Pons (tissue), 1 donor: ENCODE measurements around the gene GOLGA7B.

ENCODE experiments used
- DNase-seq: peaks from one replicate; pipeline ENCODE4 v3.0.0-alpha.2; 2016; ENCODE audit warnings: low spot score

The GOLGA7B gene

DNA sequence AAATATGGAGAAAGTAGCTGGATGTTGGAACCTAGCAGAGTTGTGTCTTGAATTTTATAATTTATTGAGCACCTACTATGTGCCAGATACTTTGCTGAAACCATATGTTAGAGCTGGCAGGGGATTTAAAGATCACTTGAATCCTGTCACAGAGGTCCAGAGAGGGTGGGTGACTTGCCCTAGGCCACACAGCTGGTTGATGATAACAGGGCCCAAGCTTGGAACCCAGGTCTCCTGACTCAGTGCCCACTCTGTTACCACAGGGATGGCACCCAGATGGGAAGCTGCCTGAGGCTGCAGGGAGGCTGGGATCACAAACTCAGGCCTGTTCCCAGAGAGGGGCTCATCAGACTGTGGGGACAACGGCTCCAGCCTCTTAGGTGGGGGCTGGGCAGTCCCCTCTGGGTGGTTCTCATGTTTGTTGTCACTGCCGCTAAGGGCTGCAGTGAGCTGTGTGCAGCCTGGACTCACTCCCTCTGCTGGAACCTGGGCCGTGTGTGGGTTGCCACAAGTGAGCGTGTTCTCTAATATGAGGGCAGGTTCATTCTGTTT is 18.6 kb downstream of the GOLGA7B start:
- no peak for DNase-seq

DNA sequence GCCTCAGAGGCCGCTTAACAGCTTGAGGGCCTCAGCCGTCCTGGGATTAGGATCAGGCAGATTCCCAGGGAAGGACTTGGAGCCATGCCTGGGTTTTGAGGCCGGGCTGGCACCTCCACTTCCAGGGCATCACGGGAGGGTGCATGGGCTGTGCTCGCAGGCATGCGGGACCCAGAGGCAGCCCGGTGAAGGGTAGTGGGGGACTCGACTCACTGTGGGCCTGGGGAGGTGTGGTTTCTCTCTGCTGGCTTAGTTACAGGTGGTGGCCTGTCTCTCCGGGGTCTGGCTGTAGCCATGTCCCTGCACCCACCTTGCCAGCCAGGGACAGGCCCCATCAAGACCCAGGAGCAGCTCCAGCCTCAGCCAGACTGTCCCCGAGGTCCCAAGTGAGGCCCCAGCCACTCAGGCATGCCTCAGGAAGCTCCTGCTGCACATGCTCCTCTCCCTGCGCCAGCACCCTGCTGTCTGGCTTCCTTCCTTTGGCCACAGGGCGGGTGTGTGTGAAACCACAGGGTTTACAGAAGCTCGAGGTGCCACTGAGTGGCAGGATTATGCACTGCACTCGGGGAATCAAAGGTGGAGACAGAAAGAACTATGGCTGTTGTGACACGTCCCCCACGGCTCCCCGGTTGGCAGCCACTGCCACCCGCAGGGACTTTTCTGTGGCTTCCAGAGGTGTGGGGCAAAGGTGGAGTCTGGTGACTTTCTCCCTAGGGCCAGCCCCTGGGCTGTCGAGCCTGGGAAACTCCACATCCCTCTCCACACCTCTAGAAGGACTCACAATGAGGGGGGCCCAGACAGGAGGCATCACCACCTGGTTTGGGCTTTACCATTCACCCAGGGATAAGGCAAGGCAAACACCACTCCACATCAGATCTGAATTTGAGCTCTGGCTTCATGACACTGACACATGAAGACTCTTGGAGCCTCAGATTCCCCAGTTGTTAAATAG is 19.7 kb downstream of the GOLGA7B start:
- peak; percentile 85 for DNase-seq

DNA sequence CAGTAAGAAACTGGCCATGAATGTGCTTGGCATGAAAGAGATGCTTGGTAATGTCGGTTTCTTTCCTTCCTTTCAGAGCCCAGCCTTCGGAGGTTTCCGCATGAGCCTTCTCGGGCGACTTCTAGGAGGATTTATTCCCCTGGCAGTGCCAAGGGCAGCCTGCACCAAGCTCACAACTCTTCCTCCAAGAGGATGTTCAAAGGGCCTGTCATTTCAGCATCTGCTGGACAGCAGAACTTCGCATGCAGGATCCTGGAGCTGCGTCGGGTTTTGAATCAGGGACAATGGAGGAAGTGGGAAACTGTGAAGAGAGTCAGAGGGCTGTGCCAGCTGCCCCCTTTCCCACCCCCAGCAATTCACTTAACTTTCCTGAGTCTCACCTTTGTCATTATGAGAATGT is 21.3 kb downstream of the GOLGA7B start:
- no peak for DNase-seq

DNA sequence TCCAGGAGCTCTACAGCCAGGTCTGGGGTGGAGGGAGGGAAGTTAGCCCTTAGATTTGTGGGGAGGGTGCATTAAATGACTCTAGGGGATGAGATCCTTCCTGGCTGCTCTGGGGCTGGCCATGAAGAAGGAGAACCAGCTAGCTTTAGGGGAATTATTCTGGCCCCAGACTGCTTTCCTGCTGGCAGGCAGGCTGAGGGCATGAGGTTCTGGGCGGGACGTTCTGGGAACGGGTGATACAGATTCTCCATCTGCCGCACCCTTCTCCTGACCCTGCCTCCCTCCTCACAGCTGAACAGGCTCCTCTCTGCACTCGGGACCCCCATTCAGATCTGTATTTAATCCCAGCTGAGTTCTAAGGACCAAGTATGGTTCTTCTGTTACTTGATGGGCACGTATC is 23.9 kb downstream of the GOLGA7B start:
- no peak for DNase-seq

DNA sequence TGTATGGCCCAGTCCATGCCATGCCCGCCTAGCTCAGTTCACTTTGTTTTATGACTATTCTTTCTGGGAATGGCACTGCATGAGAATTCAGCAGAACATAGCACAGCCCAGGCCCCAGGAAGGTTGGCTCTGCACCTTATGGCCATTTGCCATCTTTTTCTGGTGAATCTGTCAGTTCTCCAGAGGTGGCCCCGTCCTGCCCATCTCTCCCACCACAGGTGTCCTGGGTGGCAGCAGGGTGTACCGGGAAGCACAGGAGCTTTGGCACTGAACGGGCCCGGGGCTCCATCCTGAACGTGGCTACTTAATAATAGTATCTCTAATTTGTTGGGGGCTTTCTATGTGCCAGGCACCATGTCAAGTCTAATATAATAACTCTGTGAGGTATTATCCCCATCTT is 24.7 kb downstream of the GOLGA7B start:
- DNase-seq = no peak

DNA sequence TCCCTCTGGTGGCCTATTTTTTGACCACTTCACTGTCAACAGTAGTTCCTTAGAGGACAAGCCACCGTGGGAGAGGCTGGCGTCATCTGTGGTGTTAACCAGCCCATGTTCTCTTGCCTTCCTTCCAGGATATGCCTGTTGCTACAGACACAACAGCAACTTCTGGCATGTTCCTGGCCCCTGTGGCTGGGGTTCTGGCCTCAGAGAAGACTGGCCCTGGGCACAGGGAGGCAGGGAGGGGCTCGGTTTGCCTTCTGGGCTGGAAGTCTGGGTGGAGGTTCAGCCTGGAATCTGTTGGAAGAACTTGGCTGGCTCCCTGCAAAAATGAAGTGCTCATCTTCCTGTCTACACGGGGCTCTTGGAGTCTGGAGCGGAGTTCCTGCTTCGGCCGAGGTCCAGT is 25.7 kb downstream of the GOLGA7B start:
- no peak for DNase-seq

DNA sequence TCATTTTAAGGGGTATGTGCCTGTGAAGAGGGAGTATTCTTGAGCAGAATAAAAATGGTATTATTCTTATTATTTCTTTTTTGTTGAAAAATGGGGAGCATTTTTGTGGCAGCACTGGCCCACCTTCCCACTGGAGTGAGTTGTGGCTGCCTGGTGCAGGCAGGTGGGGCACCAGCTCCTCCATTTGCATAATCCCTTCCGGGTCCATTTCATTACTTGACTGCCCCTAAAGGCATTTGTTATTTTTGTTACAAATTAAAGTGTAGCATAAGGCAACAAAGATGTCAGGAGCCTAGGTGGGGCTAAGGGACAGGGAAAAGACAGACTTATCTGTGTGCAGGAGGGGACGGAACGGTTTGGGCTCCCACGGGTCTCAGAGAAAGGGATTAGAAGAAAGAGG is 26.8 kb downstream of the GOLGA7B start:
- DNase-seq = no peak

DNA sequence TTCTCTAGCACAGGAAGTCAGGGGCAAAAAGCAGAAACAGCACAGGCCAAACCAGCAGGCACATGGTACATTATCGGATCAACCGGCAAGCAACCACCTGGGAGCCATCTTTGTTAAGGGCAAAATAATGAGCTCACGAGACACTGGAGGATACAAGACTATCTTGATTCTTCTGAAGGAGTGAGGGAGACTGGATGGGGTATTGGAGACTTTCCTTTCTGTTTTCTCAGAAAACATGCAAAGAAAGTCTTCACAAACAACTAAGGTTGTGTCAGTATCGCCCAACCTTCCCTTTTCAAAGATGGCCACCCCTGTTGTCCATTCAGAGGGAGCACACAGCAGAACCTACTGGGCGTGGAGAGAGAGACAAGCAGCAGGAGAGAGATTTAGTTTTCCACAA is 29.6 kb downstream of the GOLGA7B start:
- no peak for DNase-seq

DNA sequence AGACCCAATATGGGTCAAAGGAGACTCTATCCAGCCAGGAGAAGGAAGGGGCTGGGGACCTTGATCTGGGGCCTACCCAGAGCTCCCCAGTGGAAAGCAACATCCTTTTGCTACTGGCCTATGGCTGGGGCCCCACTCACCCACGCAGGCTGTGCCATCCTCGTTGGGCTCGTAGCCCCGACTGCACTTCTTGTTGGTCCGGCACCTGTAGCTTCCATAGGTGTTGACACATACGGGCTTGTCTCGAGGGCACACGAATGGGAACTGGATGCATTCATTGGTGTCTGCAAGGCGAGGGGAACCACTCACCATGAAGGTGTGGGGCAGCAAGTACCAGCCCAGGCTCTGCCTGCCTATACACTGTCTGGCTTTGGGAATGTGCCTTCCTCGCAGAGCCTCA is 30.5 kb downstream of the GOLGA7B start:
- no peak for DNase-seq

DNA sequence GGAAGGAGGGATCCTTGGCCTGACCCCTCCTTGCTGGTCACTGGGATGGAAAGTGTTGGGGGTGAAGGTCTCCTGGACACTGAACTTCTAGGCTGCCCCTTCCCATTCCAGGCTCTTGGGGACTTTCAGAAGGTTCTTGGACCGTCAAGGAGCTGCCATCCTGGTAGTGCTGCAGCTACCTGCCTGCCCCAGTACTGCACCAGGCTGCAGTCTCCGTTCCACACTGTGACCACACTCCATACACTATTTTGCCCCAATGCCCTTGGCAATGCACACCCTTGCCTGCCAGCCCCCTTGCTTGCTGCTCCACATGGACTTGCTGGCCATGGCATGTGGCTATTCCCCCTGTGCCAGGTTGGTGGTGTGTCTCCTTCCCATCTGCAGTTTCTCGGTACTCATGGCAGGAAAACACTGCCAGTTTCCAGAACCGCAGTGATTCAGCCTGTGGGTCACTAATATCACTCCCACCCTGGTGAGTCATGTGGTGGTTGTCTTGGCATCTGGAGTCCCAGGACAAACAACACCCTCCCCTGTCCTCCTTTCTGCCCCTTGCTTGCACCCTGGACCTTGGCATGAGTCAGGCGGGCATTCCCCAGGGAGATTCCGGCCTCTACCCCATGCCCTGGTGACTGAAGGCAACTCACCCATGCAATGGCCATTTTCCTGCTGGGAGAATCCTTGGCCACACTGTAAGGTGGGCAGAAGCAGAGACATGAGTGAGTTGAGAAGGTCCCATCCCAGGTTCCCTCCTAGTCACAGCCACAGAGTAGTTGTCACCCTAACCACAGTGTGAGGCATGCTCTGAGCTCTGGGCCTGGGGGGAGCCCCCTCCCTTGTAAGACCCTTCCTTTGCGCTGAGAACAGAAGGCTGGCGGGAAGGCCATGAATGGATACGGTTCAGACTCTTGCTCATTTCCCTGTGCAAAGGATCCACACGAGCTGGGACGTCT is 32.8 kb downstream of the GOLGA7B start:
- DNase-seq = no peak

DNA sequence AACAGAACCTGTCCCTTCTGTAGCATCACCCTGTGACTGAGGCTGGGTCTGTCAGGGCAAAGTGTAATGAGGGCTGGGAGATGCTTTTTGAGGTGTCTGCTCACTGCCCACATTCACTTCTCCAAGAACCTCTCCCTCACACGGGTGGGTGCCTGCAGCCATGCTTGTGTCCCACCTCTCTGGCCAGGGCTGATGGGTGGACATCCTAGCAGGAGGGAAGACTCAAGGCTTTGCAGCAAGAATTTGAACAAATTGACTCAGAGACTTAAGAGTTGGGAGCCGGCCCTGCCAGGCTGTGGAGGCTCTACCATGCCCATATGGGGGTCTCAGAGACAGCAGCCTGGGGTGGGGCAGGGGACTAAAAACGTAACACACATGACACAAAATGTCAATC is 33.4 kb downstream of the GOLGA7B start:
- no peak for DNase-seq

DNA sequence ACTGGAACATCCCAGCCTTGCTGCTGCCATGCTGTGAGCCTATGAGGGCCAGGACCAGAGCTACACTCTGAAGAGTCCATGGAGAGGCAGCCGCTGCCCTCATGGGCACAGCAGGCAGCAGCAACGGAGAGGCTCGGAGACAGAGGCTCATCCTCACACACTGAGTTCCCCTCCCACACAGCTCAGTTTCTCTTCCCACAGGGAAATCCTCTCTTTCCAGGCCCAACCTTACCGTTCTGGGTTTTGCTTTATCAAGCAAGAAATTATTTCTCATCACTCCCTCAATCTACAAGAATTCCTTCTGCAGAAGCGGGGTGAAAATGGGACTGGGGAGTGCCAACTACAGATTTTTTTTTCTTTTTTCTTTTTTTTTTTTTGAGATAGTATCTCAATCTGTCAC is 36.6 kb downstream of the GOLGA7B start:
- DNase-seq = no peak

DNA sequence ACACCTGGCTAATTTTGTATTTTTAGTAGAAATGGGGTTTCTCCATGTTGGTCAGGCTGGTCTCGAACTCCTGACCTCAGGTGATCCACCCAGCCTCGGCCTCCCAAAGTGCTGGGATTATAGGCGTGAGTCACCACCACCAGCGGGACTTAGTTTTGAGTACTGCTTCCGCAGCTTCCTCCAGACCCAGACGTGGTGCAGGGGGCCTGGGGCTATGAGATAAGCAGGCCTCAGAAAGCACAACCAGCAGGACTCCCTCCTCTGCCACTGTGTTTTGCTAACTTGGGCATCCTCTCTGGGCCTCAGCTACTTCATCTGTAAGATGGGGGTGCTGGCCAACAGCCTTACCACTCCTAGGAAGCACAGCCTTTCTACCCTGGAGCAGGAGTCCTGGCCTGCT is 37.8 kb downstream of the GOLGA7B start:
- DNase-seq = no peak

DNA sequence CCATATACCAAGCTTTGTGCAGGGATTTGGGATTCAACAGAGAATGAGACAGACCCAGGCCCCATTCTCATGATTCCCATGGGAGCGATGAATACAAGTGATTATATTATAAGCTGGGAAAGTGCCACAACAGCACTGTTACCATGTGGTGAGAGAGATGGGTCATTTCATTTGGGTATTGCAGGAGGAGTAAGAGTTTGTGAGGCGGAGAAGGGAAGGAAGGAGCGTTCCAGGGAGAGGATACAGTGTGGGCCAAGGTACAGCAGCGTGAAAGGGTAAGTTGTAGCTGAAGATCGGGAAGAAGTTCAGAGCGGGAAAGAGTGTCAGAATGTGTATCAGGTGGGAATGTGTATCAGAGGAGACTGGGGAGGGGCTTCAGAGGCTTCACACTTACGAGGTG is 38.5 kb downstream of the GOLGA7B start:
- no peak for DNase-seq

DNA sequence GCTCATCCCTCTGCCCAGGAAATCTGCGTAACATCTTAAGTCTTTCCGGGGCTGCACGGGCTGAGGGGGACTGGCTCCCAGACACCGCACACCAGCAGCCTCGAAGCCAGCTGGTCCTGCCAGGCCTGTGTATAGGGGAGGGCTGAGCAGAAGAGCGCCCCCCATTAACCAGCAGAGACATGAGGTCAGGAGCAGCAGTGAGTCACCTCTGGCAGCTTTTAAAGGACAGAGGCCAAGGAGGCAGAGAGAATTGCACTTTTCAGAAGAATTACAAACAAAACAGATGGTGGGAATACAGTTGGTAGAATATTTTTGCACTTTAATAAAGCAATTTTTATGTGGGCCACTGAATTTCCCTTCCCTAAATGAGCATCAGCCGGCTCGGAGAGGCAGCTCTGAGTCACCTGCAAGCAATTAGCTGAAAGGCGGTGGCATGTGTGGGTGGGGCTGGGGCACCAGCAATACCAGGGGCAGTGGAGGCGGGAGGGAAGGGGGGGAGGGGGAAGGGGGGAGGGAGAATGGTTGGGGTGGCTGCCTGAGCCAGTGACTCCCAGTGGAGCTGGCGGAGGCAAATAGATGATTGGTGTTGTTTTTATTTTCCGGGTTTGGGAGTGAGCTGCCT is 39.1 kb downstream of the GOLGA7B start:
- no peak for DNase-seq

DNA sequence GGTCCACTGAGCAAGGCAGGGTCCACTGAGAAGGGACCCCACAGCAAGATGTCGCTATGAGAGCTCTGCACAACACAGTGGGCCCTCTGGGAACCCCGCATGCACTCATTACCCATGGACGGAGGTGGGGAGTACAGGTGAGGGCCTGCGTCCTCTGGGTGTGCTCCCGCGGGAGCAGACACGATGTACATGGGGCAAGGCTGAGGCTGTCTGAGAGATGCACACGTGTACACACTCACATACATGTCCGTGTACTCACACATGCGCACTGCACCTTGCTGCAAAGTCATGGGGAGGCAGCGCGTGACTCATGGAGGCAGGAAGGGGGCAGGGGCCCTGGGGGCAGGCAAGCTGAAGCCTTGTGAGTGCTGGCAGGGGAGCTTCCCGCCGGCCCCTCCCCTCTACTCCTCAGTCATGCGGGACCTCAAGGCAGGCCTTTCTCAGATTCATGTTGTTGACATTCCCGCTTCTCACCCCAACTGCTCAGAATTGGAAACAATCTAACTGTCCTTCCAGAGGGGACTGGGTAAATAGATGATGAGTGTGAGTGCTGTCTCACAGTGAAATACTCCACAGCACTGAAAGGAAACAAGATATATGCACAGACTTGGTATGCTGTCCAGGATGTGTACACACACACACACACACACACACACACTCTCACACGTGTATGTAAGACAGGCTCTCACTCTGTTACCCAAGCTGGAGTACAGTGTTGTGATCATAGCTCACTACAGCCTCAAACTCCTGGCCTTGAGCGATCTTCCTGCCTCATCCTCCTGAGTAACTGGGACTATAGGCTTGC is 40.0 kb downstream of the GOLGA7B start:
- no peak for DNase-seq

DNA sequence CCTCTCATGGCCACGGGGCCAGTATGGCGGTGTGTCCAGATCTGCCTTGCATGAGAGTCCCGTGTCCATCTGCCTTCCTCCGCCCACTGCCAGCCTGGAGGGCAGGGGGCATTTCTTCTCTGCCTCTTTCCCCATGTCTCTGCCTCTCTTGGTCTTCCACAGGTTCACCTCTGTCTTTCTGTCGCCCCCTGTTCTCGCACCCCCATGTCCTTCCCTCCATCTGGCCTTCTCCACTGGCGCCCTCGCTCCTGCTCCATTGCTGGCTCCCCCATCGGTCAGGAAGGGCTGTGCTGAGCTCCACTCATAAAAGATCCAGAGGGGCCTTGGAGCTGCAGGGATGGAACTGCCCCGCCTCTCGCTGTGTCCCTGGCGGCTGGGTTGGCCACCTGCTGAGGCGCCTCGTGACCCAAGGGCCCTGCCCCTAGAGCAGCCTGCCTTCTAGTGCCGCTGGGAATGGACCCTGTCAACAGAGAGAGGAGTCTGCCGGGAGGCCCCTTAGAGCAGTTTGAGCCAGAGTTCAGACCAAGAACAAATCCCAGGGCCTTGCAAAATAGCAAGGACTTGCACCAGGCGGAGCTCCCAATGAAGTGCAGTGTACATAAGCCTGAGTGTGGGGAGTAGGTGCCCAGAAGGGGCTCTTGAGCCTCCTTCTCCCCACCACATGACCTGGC is 42.0 kb downstream of the GOLGA7B start:
- DNase-seq = no peak

DNA sequence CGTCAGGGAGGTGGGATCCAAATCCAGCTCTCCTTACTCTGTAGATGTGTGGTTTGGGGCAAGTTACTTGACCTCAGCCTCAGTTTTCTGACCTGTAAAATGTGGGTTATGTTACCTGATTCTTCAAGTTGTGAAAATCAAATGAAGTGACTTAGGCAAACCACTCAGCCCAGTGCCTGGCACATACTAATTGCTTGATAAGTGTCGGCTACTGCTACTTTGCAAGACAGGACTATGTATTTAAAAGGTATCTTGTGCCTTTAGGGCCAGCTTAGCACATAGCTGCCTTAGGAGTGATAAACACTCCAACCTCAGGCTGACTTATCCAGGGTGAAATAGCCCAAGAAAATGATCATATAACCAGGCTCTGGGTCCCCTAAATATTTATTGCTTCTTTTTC is 42.9 kb downstream of the GOLGA7B start:
- no peak for DNase-seq

DNA sequence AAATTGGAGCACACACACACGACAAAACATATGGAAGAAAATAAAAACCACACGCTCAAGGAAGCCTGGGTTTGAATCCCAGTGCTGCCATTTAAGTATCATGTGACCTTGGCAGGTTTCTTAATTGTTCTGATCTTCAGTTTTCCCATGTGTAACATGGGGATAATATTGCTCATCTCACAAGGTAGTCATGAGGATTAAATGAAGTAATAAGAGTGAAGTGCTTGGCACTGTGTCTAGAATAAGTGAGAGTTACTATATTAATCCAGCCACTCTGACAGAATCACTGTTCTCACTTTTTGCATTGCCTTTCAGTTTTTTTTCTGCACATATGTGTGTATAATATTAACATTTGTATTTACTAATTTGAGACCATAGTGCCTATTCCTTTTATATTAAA is 43.3 kb downstream of the GOLGA7B start:
- no peak for DNase-seq

DNA sequence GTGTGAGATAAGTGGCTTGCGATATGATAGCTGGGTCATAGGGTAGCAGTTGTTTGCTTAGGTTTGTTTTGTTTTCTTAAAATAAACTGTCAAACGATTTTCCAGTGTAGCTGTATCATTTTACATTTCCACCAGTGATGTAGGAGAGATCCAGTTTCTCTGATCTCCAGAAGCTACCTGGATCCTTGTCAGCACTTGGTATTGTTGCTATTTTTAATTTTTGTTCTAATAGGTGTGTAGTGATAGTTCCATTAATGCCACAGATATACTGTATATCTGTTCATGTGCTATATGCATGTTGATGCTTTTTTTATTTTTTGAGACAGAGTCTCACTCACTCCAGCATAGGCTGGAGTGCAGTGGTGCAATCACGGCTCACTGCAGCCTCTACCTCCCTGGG is 44.4 kb downstream of the GOLGA7B start:
- no peak for DNase-seq

DNA sequence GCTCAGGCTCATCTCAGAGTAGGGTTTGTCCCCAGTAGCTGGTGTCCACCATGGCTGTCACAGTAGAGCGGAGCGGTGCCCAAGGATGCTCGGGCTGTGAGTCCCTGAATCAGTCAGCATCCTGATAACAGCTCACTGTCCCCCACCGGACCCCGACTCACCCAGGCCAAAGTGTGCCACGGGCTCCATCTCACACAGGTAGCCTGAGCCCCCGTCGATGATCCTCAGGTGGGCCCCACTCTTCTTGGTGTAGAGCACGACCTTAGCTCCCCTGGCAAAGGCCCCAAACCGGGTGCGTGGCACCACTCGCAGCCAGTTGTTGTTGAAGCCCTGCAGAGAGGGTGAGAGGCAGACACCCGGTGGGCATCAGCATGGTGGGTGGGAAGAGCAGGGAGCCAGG is 45.4 kb downstream of the GOLGA7B start:
- no peak for DNase-seq
